Measurements from ENCODE around the gene USP48.
"Not testable (repeated sequence)": the region's sequence is repeated elsewhere in the genome, so short reads cannot be mapped to it uniquely, and the experiment has no call there.

- TF ChIP-seq CTCF, POLR2A (IDR thresholded peaks at IDR 0.05): not testable (repeated sequence)
Observed at GRCh38 chr1:21770602-21771001, 12.3 kb downstream of the USP48 start.

Data from vagina (tissue), 2 donors.